ENCODE measurements around the gene PPP1R14C. TPM values are rescaled to one million over a fixed set of nuclear protein-coding genes. Genes with fewer than 3 reads are reported as not detected.

PPP1R14C gene
- total and polyA plus RNA-seq, 2 experiments from 2014 or later = 1.1 to 1.4 TPM

- Histone ChIP-seq H3F3A (replicated peaks; ENCODE audit: low read depth) (no peaks in the 10 kb centered on the region), H4K20me1 (replicated peaks; ENCODE audit: insufficient read depth) (no peaks in the 10 kb centered on the region), H3K36me3 (ENCODE audit: insufficient read depth) (no peaks in the 10 kb centered on the region), H2AFZ (no peak overlapping the region), H3K9me2 (ENCODE audit: insufficient read depth) (no peaks in the 10 kb centered on the region), H3K27ac (ENCODE audit: low read depth) (no peak overlapping the region), H3K4me3 (no peak overlapping the region), H3K79me2 (replicated peaks; ENCODE audit: insufficient read depth) (no peaks in the 10 kb centered on the region), H3K27me3 (ENCODE audit: insufficient read depth) (no peaks in the 10 kb centered on the region), H3K4me2 (no peak overlapping the region), H3K4me1 (ENCODE audit: insufficient read depth) (no peaks in the 10 kb centered on the region)
- no peak overlapping the region for H3K27ac Mint-ChIP-seq
- no peak overlapping the region for H3K4me3 Mint-ChIP-seq
- DNase-seq (ENCODE audit: low spot score) = no peak
- H3K27me3 Mint-ChIP-seq (ENCODE audit: insufficient read depth, low read depth, poor library complexity) = no peaks in the 10 kb centered on the region
- no peaks in the 10 kb centered on the region for H3K9me3 Mint-ChIP-seq
- TF ChIP-seq, protein P1, sequence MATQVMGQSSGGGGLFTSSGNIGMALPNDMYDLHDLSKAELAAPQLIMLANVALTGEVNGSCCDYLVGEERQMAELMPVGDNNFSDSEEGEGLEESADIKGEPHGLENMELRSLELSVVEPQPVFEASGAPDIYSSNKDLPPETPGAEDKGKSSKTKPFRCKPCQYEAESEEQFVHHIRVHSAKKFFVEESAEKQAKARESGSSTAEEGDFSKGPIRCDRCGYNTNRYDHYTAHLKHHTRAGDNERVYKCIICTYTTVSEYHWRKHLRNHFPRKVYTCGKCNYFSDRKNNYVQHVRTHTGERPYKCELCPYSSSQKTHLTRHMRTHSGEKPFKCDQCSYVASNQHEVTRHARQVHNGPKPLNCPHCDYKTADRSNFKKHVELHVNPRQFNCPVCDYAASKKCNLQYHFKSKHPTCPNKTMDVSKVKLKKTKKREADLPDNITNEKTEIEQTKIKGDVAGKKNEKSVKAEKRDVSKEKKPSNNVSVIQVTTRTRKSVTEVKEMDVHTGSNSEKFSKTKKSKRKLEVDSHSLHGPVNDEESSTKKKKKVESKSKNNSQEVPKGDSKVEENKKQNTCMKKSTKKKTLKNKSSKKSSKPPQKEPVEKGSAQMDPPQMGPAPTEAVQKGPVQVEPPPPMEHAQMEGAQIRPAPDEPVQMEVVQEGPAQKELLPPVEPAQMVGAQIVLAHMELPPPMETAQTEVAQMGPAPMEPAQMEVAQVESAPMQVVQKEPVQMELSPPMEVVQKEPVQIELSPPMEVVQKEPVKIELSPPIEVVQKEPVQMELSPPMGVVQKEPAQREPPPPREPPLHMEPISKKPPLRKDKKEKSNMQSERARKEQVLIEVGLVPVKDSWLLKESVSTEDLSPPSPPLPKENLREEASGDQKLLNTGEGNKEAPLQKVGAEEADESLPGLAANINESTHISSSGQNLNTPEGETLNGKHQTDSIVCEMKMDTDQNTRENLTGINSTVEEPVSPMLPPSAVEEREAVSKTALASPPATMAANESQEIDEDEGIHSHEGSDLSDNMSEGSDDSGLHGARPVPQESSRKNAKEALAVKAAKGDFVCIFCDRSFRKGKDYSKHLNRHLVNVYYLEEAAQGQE (IDR thresholded peaks at IDR 0.05; ENCODE audit: unreplicated experiment) = no peak
- TF ChIP-seq, protein P2, sequence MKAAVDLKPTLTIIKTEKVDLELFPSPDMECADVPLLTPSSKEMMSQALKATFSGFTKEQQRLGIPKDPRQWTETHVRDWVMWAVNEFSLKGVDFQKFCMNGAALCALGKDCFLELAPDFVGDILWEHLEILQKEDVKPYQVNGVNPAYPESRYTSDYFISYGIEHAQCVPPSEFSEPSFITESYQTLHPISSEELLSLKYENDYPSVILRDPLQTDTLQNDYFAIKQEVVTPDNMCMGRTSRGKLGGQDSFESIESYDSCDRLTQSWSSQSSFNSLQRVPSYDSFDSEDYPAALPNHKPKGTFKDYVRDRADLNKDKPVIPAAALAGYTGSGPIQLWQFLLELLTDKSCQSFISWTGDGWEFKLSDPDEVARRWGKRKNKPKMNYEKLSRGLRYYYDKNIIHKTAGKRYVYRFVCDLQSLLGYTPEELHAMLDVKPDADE (IDR thresholded peaks at IDR 0.05) = no peak
- TF ChIP-seq ZNF114 (CRISPR knock-in tag; IDR thresholded peaks at IDR 0.05) (no peak), STAT1 (IDR thresholded peaks at IDR 0.05; ENCODE audit: unreplicated experiment) (no peak), ZNF462 (CRISPR knock-in tag; IDR thresholded peaks at IDR 0.05) (no peak), CTCF (conservative IDR thresholded peaks at IDR 0.05; ENCODE audit: low read depth in 2 of 2) (no peak), JUNB (IDR thresholded peaks at IDR 0.05; ENCODE audit: unreplicated experiment) (no peak), CREB1 (CRISPR knock-in tag; IDR thresholded peaks at IDR 0.05; ENCODE audit: low read depth) (no peak), POLR2AphosphoS5 (IDR thresholded peaks at IDR 0.05; ENCODE audit: low read depth) (no peak), EZH2 (IDR thresholded peaks at IDR 0.05; ENCODE audit: low read depth, unreplicated experiment) (no peak), EZH2phosphoT487 (IDR thresholded peaks at IDR 0.05; ENCODE audit: unreplicated experiment) (no peak), ZNF331 (CRISPR knock-in tag; IDR thresholded peaks at IDR 0.05; ENCODE audit: low read depth) (no peak), NANOG (IDR thresholded peaks at IDR 0.05; ENCODE audit: borderline replicate concordance) (no peak)
- no peaks in the 10 kb centered on the region; the same call in 2 of the 3 replicates for H3K4me1 Mint-ChIP-seq
- H3K36me3 Mint-ChIP-seq (ENCODE audit: low read depth) = no peaks in the 10 kb centered on the region
- no peak for ATAC-seq
Observed at GRCh38 chr6:150179030-150179429, 36.2 kb downstream of the PPP1R14C start.
